ENCODE measurements around the gene UBE3D.

UBE3D gene

GRCh38 chr6:82976179-82976578 is 89.5 kb downstream of the UBE3D start:
- Mint-ChIP-seq H3K27me3 (no peaks in the 10 kb centered on the region), H3K36me3 (ENCODE audit: low read depth) (peaks cover 5% of the 10 kb centered on the region), H3K4me1 (ENCODE audit: low read depth) (no peaks in the 10 kb centered on the region), H3K4me3 (no peak overlapping the region), H3K9me3 (no peaks in the 10 kb centered on the region), H3K27ac (no peak overlapping the region)
- no peak for DNase-seq

- Mint-ChIP-seq H3K9me3 (no peaks in the 10 kb centered on the region), H3K27me3 (no peaks in the 10 kb centered on the region), H3K4me3 (no peak overlapping the region), H3K27ac (no peak overlapping the region), H3K36me3 (ENCODE audit: low read depth) (peaks cover 8% of the 10 kb centered on the region), H3K4me1 (ENCODE audit: low read depth) (no peaks in the 10 kb centered on the region)
- no peak for DNase-seq
These were observed 93.7 kb downstream of the UBE3D start for GRCh38 chr6:82971877-82972460.

- Mint-ChIP-seq H3K9me3 (no peaks in the 10 kb centered on the region), H3K27me3 (no peaks in the 10 kb centered on the region)
These were observed 94.8 kb downstream of the UBE3D start for GRCh38 chr6:82970839-82971238.

GRCh38 chr6:82968708-82969107 is 96.9 kb downstream of the UBE3D start:
- peaks cover 11% of the 10 kb centered on the region for H3K36me3 Mint-ChIP-seq (ENCODE audit: low read depth)
- DNase-seq: no peak
- no peaks in the 10 kb centered on the region for H3K27me3 Mint-ChIP-seq
- H3K9me3 Mint-ChIP-seq: no peaks in the 10 kb centered on the region
- H3K4me3 Mint-ChIP-seq: no peak overlapping the region
- H3K4me1 Mint-ChIP-seq (ENCODE audit: low read depth): no peaks in the 10 kb centered on the region
- no peak overlapping the region for H3K27ac Mint-ChIP-seq

More at GRCh38 chr6:82970839-82971238, 94.8 kb downstream of the UBE3D start:
- Mint-ChIP-seq H3K27ac (no peak overlapping the region), H3K4me1 (ENCODE audit: low read depth) (no peaks in the 10 kb centered on the region), H3K36me3 (ENCODE audit: low read depth) (peaks cover 11% of the 10 kb centered on the region), H3K4me3 (no peak overlapping the region)
- DNase-seq: no peak

- no peak for DNase-seq
- Mint-ChIP-seq H3K4me3 (no peak overlapping the region), H3K9me3 (no peaks in the 10 kb centered on the region), H3K27me3 (no peaks in the 10 kb centered on the region), H3K36me3 (ENCODE audit: low read depth) (peaks cover 21% of the 10 kb centered on the region), H3K27ac (no peak overlapping the region), H3K4me1 (ENCODE audit: low read depth) (no peaks in the 10 kb centered on the region)
These were observed 102.3 kb downstream of the UBE3D start for GRCh38 chr6:82963191-82963925.

GRCh38 chr6:82959385-82959941 is 106.2 kb downstream of the UBE3D start:
- DNase-seq: no peak
- Mint-ChIP-seq H3K27ac (no peak overlapping the region), H3K9me3 (no peaks in the 10 kb centered on the region), H3K4me3 (no peak overlapping the region), H3K4me1 (ENCODE audit: low read depth) (no peaks in the 10 kb centered on the region), H3K27me3 (no peaks in the 10 kb centered on the region), H3K36me3 (ENCODE audit: low read depth) (peaks cover 45% of the 10 kb centered on the region)

GRCh38 chr6:82958551-82958950 is 107.1 kb downstream of the UBE3D start:
- H3K9me3 Mint-ChIP-seq: no peaks in the 10 kb centered on the region
- no peak overlapping the region for H3K4me3 Mint-ChIP-seq
- no peak for DNase-seq
- H3K27ac Mint-ChIP-seq: no peak overlapping the region
- no peaks in the 10 kb centered on the region for H3K4me1 Mint-ChIP-seq (ENCODE audit: low read depth)
- no peaks in the 10 kb centered on the region for H3K27me3 Mint-ChIP-seq
- peaks cover 54% of the 10 kb centered on the region for H3K36me3 Mint-ChIP-seq (ENCODE audit: low read depth)

- H3K36me3 Mint-ChIP-seq (ENCODE audit: low read depth): peaks cover 59% of the 10 kb centered on the region
- H3K4me1 Mint-ChIP-seq (ENCODE audit: low read depth): no peaks in the 10 kb centered on the region
- no peaks in the 10 kb centered on the region for H3K27me3 Mint-ChIP-seq
- no peak overlapping the region for H3K4me3 Mint-ChIP-seq
- no peak overlapping the region for H3K27ac Mint-ChIP-seq
- DNase-seq: no peak
- H3K9me3 Mint-ChIP-seq: no peaks in the 10 kb centered on the region
These were observed 107.8 kb downstream of the UBE3D start for GRCh38 chr6:82957868-82958245.

- Mint-ChIP-seq H3K27ac (no peak overlapping the region), H3K4me1 (ENCODE audit: low read depth) (no peaks in the 10 kb centered on the region), H3K9me3 (no peaks in the 10 kb centered on the region), H3K27me3 (no peaks in the 10 kb centered on the region), H3K4me3 (no peak overlapping the region), H3K36me3 (ENCODE audit: low read depth) (peaks cover 64% of the 10 kb centered on the region)
- DNase-seq: no peak
These were observed 108.3 kb downstream of the UBE3D start for GRCh38 chr6:82957171-82957867.

- Mint-ChIP-seq H3K4me3 (no peak overlapping the region), H3K9me3 (no peaks in the 10 kb centered on the region), H3K4me1 (ENCODE audit: low read depth) (no peaks in the 10 kb centered on the region), H3K36me3 (ENCODE audit: low read depth) (peaks cover 75% of the 10 kb centered on the region), H3K27me3 (no peaks in the 10 kb centered on the region), H3K27ac (no peak overlapping the region)
- DNase-seq: no peak
These were observed 109.8 kb downstream of the UBE3D start for GRCh38 chr6:82955841-82956240.

- Mint-ChIP-seq H3K4me3 (no peak overlapping the region), H3K27ac (no peak overlapping the region), H3K27me3 (no peaks in the 10 kb centered on the region), H3K4me1 (ENCODE audit: low read depth) (no peaks in the 10 kb centered on the region), H3K9me3 (peaks cover 4% of the 10 kb centered on the region), H3K36me3 (ENCODE audit: low read depth) (peaks cover 81% of the 10 kb centered on the region)
- no peak for DNase-seq
These were observed 110.6 kb downstream of the UBE3D start for GRCh38 chr6:82954937-82955577.

- Mint-ChIP-seq H3K27ac (no peak overlapping the region), H3K9me3 (peaks cover 10% of the 10 kb centered on the region), H3K27me3 (no peaks in the 10 kb centered on the region), H3K4me3 (no peak overlapping the region), H3K36me3 (ENCODE audit: low read depth) (peaks cover 82% of the 10 kb centered on the region), H3K4me1 (ENCODE audit: low read depth) (no peaks in the 10 kb centered on the region)
- no peak for DNase-seq
These were observed 111.3 kb downstream of the UBE3D start for GRCh38 chr6:82954356-82954755.

GRCh38 chr6:82953871-82954270 is 111.8 kb downstream of the UBE3D start:
- peaks cover 84% of the 10 kb centered on the region for H3K36me3 Mint-ChIP-seq (ENCODE audit: low read depth)
- no peak overlapping the region for H3K4me3 Mint-ChIP-seq
- H3K4me1 Mint-ChIP-seq (ENCODE audit: low read depth): no peaks in the 10 kb centered on the region
- no peak overlapping the region for H3K27ac Mint-ChIP-seq
- peaks cover 14% of the 10 kb centered on the region for H3K9me3 Mint-ChIP-seq
- no peak for DNase-seq
- H3K27me3 Mint-ChIP-seq: no peaks in the 10 kb centered on the region

- H3K4me3 Mint-ChIP-seq: no peak overlapping the region
- no peak for DNase-seq
- H3K9me3 Mint-ChIP-seq: peaks cover 18% of the 10 kb centered on the region
- H3K27me3 Mint-ChIP-seq: no peaks in the 10 kb centered on the region
- H3K4me1 Mint-ChIP-seq (ENCODE audit: low read depth): peaks cover 3% of the 10 kb centered on the region
- H3K36me3 Mint-ChIP-seq (ENCODE audit: low read depth): peaks cover 88% of the 10 kb centered on the region
- no peak overlapping the region for H3K27ac Mint-ChIP-seq
These were observed 113.7 kb downstream of the UBE3D start for GRCh38 chr6:82951935-82952334.
